GM21576 (cell line): ENCODE results near the gene YWHAG.
"Not testable (repeated sequence)": the region's sequence is repeated elsewhere in the genome, so short reads cannot be mapped to it uniquely, and the experiment has no call there.

Experiments
- ATAC-seq: cut with Tn5 transposase; IDR thresholded peaks from one replicate; pipeline ENCODE4 v1.9.1; 2021; ENCODE audit warnings: mild to moderate bottlenecking, moderate library complexity; ENCODE audit not compliant: unreplicated experiment

YWHAG gene

DNA sequence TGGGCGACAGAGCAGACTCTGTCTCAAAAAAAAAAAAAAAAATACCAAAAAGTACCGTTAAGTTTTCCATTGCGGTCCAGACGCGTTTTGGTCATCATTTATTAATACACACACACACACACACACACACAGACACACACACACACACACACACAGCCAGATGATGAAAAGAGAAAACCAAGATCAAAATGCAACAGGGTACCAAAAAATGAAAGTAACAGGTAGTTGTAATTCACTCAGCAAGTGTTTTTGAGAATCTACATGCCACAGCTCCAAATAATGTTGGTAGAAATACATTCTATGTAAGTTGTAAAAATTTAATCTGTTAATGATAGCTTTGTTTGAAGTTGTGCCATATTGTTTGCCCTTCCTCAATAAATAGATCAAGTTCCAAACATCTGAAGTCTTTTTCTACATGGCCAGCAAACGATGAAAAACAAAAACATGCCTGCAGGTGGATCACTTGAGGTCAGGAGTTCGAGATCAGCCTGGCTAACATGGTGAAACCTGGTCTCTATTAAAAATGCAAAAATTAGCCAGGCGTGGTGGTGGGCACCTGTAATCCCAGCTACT, 9.4 kb downstream of the YWHAG start:
- ATAC-seq, result no peak

DNA sequence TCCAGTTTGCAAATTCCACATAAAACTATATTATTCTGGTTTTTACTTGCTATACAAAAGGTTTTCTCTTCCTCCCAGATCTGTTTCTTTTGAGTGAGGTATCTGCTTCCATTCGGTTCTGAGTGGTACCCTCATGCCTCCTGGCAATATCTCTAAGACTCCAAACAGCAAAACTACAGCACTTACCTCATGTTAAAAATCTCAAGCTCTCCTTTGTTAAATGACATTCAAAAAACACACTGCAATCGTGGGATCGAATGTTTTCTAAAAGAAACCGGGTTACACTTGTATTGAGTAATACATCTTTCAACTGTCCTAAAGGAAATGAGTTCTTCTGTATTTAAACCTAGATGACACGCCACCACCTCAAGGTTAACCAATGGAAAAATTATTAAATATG, 11.1 kb downstream of the YWHAG start:
- ATAC-seq, result no peak

DNA sequence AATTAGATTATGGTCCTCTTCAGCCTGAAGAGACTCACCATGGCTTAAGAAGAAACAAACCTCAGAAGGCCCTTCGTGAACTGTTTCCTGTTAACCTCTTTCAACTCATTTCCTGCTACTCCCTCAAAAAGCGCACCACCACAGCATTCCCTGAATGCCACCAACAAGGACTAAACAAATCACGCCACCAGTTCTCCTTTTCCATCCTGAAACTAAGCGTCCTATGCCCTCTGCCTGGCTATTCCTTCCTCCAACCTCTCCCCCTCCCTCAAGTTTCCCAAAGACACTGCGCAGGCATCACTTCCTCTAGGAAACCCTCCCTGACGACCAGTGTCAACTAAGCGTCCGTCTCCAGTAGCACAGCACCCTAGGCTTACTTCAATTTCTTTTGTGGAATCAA, 12.0 kb downstream of the YWHAG start:
- no peak for ATAC-seq

GRCh38 chr7:76346097-76346496, 12.7 kb downstream of the YWHAG start:
- ATAC-seq, result no peak

- ATAC-seq, result no peak
Observed at GRCh38 chr7:76343931-76344321, 14.9 kb downstream of the YWHAG start.

DNA sequence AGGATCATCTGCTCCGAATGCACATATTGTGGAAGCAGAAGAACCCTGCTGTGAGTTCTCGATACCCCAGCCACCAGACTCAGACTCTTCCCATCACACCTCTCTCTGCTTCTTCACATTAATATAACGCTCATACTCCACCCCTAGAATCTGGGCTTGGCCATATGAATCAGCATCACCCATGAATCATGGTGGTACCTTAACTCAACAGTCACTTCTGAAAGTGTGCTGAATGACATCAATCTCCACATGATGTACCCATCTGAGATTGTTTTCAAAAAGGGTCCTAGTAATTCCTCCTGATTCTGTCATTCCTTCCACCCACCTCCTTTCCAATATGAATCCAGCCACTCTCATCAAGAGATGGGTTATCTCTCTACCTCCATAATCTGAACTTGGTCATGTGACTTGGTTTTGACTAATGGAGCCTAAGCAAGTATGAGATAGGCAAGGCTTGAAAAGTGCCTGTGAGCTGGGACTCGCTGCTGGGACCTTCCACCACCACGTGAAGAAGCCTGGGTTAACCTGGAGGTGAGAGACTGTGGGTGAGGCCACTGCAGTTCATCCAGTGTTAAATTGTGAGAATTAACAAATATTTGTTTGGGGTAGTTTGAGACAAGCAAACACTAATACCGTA, 15.4 kb downstream of the YWHAG start:
- ATAC-seq, result no peak

DNA sequence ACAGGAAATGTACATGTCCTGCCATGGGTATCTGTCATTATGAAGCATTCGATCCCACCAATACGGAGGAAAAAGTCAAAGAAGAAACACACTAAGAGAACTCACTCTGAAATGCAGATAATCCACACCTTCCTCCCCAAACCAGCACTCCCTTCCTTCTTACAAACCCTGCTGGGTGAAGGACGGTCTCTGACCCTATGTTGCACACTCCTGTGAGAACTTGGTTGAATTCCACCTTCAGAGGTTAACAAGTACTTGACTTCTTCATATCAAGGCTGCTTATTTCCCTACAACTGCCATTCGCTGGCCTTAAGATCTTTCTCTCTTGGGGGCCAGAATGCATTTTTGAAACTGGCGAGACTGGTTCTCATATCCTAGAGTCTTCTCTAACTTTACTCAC, 16.6 kb downstream of the YWHAG start:
- no peak for ATAC-seq

GRCh38 chr7:76340617-76341131, 18.1 kb downstream of the YWHAG start:
- ATAC-seq, result no peak

DNA sequence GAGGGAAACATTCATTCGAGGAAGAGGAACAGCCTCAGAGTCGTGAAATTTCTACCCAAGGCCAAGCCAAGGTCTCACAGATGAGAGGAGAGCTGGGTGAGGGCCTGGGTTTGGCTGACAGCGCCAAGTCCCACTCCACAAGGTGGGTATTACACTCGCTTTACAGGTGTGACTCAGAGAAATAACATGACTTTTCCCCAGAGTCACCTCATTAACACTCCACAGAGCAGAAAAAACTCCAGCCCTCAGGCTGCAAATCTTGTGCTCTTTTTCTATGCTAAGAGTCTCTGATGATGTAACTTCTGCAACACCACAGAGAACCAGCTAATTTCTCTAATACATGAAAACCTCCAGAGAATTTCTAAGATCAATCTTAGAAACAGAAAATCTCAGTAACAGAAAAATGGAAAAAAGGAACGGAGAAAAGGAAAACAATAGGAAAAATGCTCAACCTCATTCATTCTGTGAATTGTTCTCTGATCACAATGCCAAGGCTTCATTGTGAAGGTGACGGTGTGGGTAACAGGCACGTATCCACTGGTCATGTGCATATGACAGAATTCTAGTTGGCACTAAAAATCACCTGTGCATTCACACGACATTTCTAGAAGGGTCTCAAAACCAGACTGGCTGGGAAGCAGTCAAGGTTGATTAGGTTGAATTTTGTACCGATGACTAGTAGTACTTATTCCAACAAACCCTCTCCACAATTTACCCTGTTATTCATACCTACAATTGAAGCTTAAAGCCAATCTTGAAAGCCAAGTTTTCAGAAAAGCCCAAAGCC, 20.3 kb downstream of the YWHAG start:
- ATAC-seq, result no peak

- no peak for ATAC-seq
Observed at GRCh38 chr7:76337147-76337546, 21.6 kb downstream of the YWHAG start.

DNA sequence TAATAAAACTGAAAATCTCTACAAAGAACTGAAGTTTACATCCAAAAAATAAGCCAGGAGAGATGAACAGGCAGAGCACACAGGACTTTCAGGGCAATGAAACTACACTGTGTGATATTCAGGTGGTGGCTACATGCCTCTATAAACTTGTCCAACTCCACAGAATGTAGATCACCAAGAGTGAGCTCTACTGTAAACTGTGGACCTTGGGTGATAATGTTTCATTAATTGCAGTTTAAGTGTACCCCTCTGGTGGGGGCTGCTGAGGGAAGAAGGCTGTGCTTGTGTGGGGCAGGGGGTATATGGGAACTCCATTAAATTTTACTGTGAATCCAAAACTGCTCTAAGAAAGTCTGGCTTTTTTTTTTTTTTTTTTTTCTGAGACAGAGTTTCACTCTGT, 22.7 kb downstream of the YWHAG start:
- ATAC-seq, result no peak

GRCh38 chr7:76335417-76335816, 23.4 kb downstream of the YWHAG start:
- not testable (repeated sequence) for ATAC-seq

DNA sequence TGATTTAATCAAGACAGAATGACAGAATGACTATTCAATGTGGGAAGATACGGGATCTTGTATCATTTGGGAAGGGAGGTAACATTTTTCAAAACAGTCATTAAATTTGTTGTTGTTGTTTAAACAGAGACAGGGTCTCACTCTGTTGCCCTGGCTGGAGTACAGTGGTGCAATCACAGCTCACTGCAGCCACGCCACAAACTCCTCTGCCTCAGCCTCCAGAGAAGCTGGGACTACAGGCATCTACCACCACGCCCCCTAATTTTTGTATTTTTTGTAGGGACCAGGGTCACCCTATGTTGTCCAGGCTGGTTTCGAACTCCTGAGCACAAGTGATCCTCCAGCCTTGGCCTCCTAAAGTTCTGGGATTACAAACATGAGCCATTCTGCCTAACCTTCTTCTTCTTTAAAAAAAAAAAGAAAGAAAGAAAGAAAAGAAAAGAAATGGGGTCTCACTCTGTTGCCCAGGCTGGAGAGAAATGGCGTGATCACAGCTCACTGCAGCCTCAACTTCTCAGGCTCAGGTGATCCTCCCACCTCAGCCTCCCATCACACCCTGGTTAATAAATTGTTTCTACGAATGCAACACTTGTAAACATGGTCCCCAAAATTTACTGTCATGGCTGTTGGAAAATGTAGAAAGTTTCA, 24.3 kb downstream of the YWHAG start:
- no peak for ATAC-seq

GRCh38 chr7:76333511-76334101, 25.2 kb downstream of the YWHAG start:
- ATAC-seq, result no peak

DNA sequence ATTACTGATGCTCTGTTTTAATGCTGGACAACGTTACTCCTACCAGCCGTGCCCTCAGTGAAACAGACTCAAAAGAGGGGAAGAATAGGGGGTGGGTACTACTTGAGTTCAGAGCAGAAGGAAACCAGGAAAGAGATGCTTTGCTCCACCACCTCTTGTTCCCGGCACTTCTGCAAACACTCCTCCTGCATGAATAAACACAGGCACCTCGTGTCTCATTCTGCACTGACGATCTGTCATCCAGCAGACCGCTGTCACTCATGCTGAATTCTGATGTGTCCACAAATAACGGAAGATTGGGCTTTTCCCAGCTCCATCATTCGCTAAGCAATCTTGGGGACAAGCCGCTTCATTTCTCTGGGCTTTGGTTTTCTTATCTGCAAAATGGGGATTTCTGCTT, 26.7 kb downstream of the YWHAG start:
- ATAC-seq, result no peak

GRCh38 chr7:76330673-76331072, 28.1 kb downstream of the YWHAG start:
- ATAC-seq, result no peak

GRCh38 chr7:76330261-76330660, 28.5 kb downstream of the YWHAG start:
- ATAC-seq, result no peak

- no peak for ATAC-seq
Observed at GRCh38 chr7:76329479-76329878, 29.3 kb downstream of the YWHAG start.

GRCh38 chr7:76328389-76328788, 30.4 kb downstream of the YWHAG start:
- no peak for ATAC-seq

DNA sequence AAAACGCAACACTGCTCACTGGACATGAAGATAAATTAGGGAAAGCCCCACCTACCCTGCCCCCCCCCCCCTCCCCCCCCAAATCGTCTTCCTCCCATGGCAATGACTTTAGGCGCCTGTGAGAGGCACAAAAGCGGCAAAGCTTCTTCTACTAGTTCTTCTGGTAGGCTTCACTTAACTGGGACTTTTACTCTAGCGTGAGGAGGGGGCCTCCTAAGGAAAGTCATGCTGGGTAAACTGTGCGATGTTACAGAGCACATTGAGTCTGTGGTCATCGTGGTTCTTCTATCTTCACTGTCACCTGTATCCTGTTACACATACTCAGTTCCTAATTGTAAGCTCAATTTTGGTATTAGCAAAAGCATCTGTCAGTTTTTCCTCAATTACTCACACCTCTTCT, 31.2 kb downstream of the YWHAG start:
- ATAC-seq, result no peak

GRCh38 chr7:76326646-76327233, 32.1 kb downstream of the YWHAG start:
- no peak for ATAC-seq
